Endothelial cell of umbilical vein (primary cell): ENCODE results near the gene HP1BP3. TPM values are rescaled to one million over a fixed set of nuclear protein-coding genes. Genes with fewer than 3 reads are reported as not detected.

Experiments
- BruUV-seq: library from RNA; stranded (reverse); fragments of 400-500 nt; replicated peaks from 2 replicates; lab custom pipeline; 2021; lab: Mats Ljungman, UMichigan
- CTCF ChIA-PET: fragments of 300-600, 350-600 bp; sonication (Branson Sonifier 250); formaldehyde crosslinking; loops from one replicate; lab custom pipeline; 2021; ENCODE audit warnings: antibody characterized with exemption, inconsistent platforms; lab: Charles Lee
- POLR2A ChIA-PET: fragments of 300-600, 350-600 bp; sonication (Branson Sonifier 250); formaldehyde crosslinking; loops from one replicate; lab custom pipeline; 2021; ENCODE audit warnings: antibody characterized with exemption, inconsistent platforms; lab: Charles Lee
- DNase-seq: peaks from one replicate; pipeline ENCODE4 v3.0.0-alpha.2; 2011; ENCODE audit warnings: low read depth, low spot score
- FAIRE-seq: peaks from 2 replicates; lab custom pipeline; 2011; peaks lifted over from hg19 to GRCh38; lab: Jason Lieb, UNC
- H2AFZ ChIP-seq: 2 replicates; pipeline ENCODE4 v1.6.0; 2012; ENCODE audit warnings: low read depth, low read length, control low read depth, inconsistent platforms
- H3K27ac ChIP-seq: 2 replicates; pipeline ENCODE4 v1.5.1; 2011; ENCODE audit warnings: low read depth, mild to moderate bottlenecking, control low read depth, low read length, moderate library complexity; ENCODE audit not compliant: insufficient read depth
- H3K27me3 ChIP-seq, 2 experiments: 2 replicates each; pipeline versions ENCODE4 v1.6.0 to v1.6.1; 2011; ENCODE audit warnings: low read length in 2 of 2, mixed read lengths in 1 of 2; ENCODE audit not compliant: control insufficient read depth in 2 of 2, insufficient read depth in 2 of 2
- H3K36me3 ChIP-seq, 2 experiments: 2 replicates in 1 of 2; 3 replicates in 1 of 2; pipeline ENCODE4 v1.5.1; 2011; ENCODE audit warnings: low read length in 2 of 2, mild to moderate bottlenecking in 1 of 2, moderate library complexity in 1 of 2; ENCODE audit not compliant: control insufficient read depth in 2 of 2, insufficient read depth in 2 of 2; ENCODE audit errors: extremely low read depth in 1 of 2
- H3K4me1 ChIP-seq: 3 replicates; pipeline ENCODE4 v1.5.1; 2011; ENCODE audit warnings: mild to moderate bottlenecking, low read length; ENCODE audit not compliant: control insufficient read depth, insufficient read depth; ENCODE audit errors: extremely low read depth
- H3K4me2 ChIP-seq: 2 replicates; pipeline ENCODE4 v1.6.1; 2011; ENCODE audit warnings: low read length, control low read depth, mixed read lengths; ENCODE audit not compliant: insufficient read depth
- H3K4me3 ChIP-seq, 3 experiments: fragments of 200-600 bp in 1 of 3; sonication (generic), shearing (Covaris generic) in 1 of 3; replicated peaks in 1 of 3; 2 replicates each; pipeline ENCODE4 v1.5.1; 2011 to 2016; ENCODE audit warnings: control low read depth in 3 of 3, low read length in 3 of 3, mild to moderate bottlenecking in 2 of 3, inconsistent platforms in 1 of 3, low read depth in 1 of 3, moderate library complexity in 1 of 3; ENCODE audit not compliant: insufficient read depth in 1 of 3
- H3K79me2 ChIP-seq: 2 replicates; pipeline ENCODE4 v1.6.0; 2012; ENCODE audit warnings: low read length, inconsistent platforms; ENCODE audit not compliant: control insufficient read depth, insufficient read depth
- H3K9ac ChIP-seq: replicated peaks from 2 replicates; pipeline ENCODE3; 2011; ENCODE audit warnings: low read length, control low read depth; ENCODE audit not compliant: insufficient read depth; ENCODE audit errors: extremely low read depth
- H3K9me1 ChIP-seq: replicated peaks from 3 replicates; pipeline ENCODE4 v1.6.0; 2011; ENCODE audit warnings: mild to moderate bottlenecking, low read length; ENCODE audit not compliant: control insufficient read depth, insufficient read depth; ENCODE audit errors: extremely low read depth
- H3K9me3 ChIP-seq: replicated peaks from 2 replicates; pipeline ENCODE4 v1.5.1; 2012; ENCODE audit warnings: low read length, inconsistent platforms; ENCODE audit not compliant: control insufficient read depth, insufficient read depth
- H4K20me1 ChIP-seq: replicated peaks from 2 replicates; pipeline ENCODE3; 2011; ENCODE audit warnings: mild to moderate bottlenecking, low read length; ENCODE audit not compliant: control insufficient read depth, insufficient read depth; ENCODE audit errors: extremely low read depth
- EZH2 ChIP-seq: IDR thresholded peaks from 2 replicates; pipeline ENCODE4 v1.6.1; 2012; ENCODE audit warnings: borderline replicate concordance, low read depth, mild to moderate bottlenecking, moderate library complexity, low read length, inconsistent platforms; ENCODE audit not compliant: severe bottlenecking
- FOS ChIP-seq: IDR thresholded peaks from 2 replicates; pipeline ENCODE4 v1.6.1; 2011; ENCODE audit warnings: mild to moderate bottlenecking, low read length, moderate library complexity, borderline replicate concordance; ENCODE audit not compliant: insufficient read depth
- GATA2 ChIP-seq: IDR thresholded peaks from 2 replicates; pipeline ENCODE4 v1.7.0; 2011; ENCODE audit warnings: low read depth, mild to moderate bottlenecking, moderate library complexity, mixed read lengths, low read length; ENCODE audit not compliant: insufficient read length, insufficient read depth
- JUN ChIP-seq: IDR thresholded peaks from 2 replicates; pipeline ENCODE4 v1.6.1; 2011; ENCODE audit warnings: borderline replicate concordance, low read depth; ENCODE audit not compliant: insufficient read length, insufficient read depth
- MYC ChIP-seq: IDR thresholded peaks from one replicate; pipeline ENCODE4 v1.6.1; 2011; ENCODE audit warnings: mild to moderate bottlenecking, low read depth, low read length
- POLR2A ChIP-seq: IDR thresholded peaks from 2 replicates; pipeline ENCODE4 v1.6.1; 2012; ENCODE audit warnings: low read depth, mild to moderate bottlenecking, control low read depth, low read length
- POLR2AphosphoS5 ChIP-seq: IDR thresholded peaks from 2 replicates; pipeline ENCODE4 v1.6.1; 2012; ENCODE audit warnings: low read depth, mild to moderate bottlenecking, control low read depth, low read length, moderate library complexity; ENCODE audit not compliant: insufficient read depth
- dilution Hi-C: fragments of 300-500 bp; cut with MboI; formaldehyde crosslinking; loops from one replicate; pipeline ENCODE4 v1.15.0; 2019; ENCODE audit warnings: low sequenced_read_pairs; ENCODE audit not compliant: extremely low pct_ligation_motif_present
- intact Hi-C: fragments of 100-400 bp; cut with micrococcal nuclease; formaldehyde crosslinking; loops from one replicate; pipeline ENCODE4 v1.10.0; 2022
- polyA plus RNA-seq, 4 experiments: library from polyadenylated mRNA; depleted of rRNA in 3 of 4; stranded (reverse) in 3 of 4; unstranded in 1 of 4; fragments of >200 nt; gene quantifications; 2 replicates each; pipeline versions ENCODE4 v1.2.1 to v1.2.3, GENCODE V29; 2011 to 2012; ENCODE audit warnings: missing spikeins in 1 of 4
- total RNA-seq: library from RNA; stranded (reverse); gene quantifications from 2 replicates; pipeline ENCODE4 v1.2.3, GENCODE V29; 2021
- TF ChIP-seq, protein P1 (sequence below): IDR thresholded peaks from 2 replicates; pipeline ENCODE4 v1.6.1; 2011; ENCODE audit not compliant: insufficient read depth, insufficient read length
- TF ChIP-seq, protein P2 (sequence below), 2 donors: IDR thresholded peaks; 1 replicate in 1 of 2; 2 replicates in 1 of 2; pipeline ENCODE4 v1.5.1; 2011; ENCODE audit warnings: low read length in 2 of 2, mild to moderate bottlenecking in 2 of 2, moderate library complexity in 2 of 2, control low read depth in 1 of 2, inconsistent platforms in 1 of 2, low read depth in 1 of 2; ENCODE audit not compliant: insufficient read depth in 1 of 2; ENCODE audit errors: extremely low read depth in 1 of 2

HP1BP3 gene
- total and polyA plus RNA-seq, 2 donors (not counting 3 experiments of a cell fraction or from before 2014, with no cell fraction given) = 87.2 to 231 TPM

DNA sequence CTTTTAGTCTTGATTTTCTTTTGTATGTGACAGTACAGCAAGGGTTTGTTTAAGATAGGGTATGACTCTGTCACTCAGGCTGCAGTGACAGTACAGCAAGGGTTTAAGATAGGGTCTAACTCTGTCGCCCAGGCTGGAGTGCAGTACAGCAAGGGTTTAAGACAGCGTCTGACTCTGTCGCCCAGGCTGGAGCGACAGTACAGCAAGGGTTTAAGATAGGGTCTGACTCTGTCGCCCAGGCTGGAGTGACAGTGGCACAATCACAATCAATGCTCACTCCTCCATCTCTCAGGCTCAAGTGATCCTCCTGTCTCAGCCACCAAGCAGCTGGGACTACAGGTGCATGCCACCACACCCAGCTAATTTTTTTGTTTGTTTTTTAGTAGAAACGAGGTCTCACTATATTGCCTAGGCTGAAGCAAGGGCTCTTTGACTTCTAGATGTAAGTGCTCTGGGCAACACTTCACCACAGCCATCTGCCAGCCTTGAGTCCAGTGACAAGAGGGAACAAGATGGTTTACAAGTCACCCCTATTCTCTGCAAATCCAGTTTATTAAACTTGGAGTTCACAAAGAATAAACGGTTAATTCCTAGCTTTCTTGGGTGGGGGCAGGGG lies 53.6 kb downstream of the HP1BP3 start:
- no peaks in the 10 kb centered on the region for H4K20me1 ChIP-seq
- peak overlapping the region; percentile 26 for H3K27ac ChIP-seq
- peaks cover 14% of the 10 kb centered on the region for H3K4me1 ChIP-seq
- H3K4me2 ChIP-seq = peak overlapping the region; percentile 76
- BruUV-seq = TSS peak; percentile 79
- DNase-seq = no peak
- intact Hi-C loops = loop anchor here (1.0 kb wide), 1 partner anchor 37 kb away; no protein-coding TSS in a partner anchor
- CTCF ChIA-PET = interaction anchor here (1.0 to 2.5 kb wide), 7 partner anchors 15 to 462 kb away, joined by 4 to 18 read pairs (median 6); partner anchors contain the start of gene KIF17
- no peaks in the 10 kb centered on the region for H3K9me1 ChIP-seq
- H3K27me3 ChIP-seq = peaks cover 7 to 16% of the 10 kb centered on the region in 2 experiments
- no peaks in the 10 kb centered on the region for H3K79me2 ChIP-seq
- no peak overlapping the region for H3K4me3 ChIP-seq
- no peaks in the 10 kb centered on the region for H3K9me3 ChIP-seq
- FAIRE-seq = no peak
- POLR2A ChIA-PET = interaction anchor here (1.1 kb wide), 1 partner anchor 53 kb away, joined by 4 read pairs; no protein-coding TSS in a partner anchor
- no peak for TF ChIP-seq MYC
- no peak for TF ChIP-seq FOS
- H2AFZ ChIP-seq = no peak overlapping the region
- peak overlapping the region; percentile 17 for H3K9ac ChIP-seq
- dilution Hi-C loops = no loop called here
- peaks cover 0 to 5% of the 10 kb centered on the region in 2 experiments for H3K36me3 ChIP-seq

DNA sequence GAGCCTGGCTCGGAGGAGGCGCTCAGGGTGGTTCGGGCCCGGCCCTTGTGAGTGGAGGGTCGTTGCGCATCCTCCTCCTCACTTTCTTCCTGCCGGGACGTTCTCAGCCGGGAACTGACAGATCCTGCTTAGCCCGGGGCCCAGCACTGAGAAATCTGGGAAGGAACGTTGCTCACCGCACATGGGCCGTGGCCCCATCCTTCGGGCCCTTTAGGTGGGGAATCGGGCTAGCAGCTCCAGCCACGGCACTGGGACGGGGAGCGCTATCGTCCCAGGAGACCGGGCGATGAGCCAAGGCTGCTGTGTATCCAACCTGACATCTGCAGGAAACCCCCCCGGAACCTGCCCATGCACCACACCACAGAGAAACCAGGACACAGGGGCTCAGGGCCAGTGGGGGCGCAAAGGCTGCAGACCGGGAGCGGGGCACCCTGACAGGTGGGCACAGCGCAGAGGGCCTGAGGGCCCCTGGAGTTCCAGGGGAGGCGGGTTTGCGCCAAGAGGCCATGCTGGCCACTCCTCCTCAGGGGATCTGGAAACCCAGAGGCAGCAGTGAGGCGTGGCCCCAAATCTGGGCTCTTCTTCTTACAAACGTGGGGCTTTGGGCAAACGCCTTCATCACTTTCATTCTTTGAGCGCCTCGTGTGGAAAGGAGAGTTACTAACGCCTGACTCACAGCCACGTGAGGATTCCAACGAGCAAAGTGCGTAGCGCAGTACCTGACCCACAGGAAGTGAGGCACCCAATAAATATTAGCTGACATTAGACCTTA lies 54.3 kb downstream of the HP1BP3 start, which contains the start of gene SH2D5:
Gene SH2D5, minus strand, starts transcription at position 116 of the 772 bp plus-strand sequence. CDS start 4,659 bp downstream, outside the sequence.
- Histone ChIP-seq H3K27ac (peak within 1 kb of the TSS; percentile 56), H3K4me2 (peak within 1 kb of the TSS; percentile 76), H3K9me3 (no peaks in the 10 kb centered on the region), H3K27me3 (peaks cover 7 to 16% of the 10 kb centered on the region in 2 experiments), H4K20me1 (no peaks in the 10 kb centered on the region), H3K4me3 (peak within 1 kb of the TSS; percentile 27 to 57 (median 42)), H3K9me1 (no peaks in the 10 kb centered on the region), H3K36me3 (peaks cover 0 to 2% of the 10 kb centered on the region in 2 experiments), H3K79me2 (no peaks in the 10 kb centered on the region), H3K4me1 (peaks cover 14% of the 10 kb centered on the region), H3K9ac (peak within 1 kb of the TSS; percentile 72), H2AFZ (peak within 1 kb of the TSS; percentile 22)
- peak; percentile 76 for TF ChIP-seq POLR2AphosphoS5
- TF ChIP-seq, protein P1, sequence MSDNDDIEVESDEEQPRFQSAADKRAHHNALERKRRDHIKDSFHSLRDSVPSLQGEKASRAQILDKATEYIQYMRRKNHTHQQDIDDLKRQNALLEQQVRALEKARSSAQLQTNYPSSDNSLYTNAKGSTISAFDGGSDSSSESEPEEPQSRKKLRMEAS = peak; percentile 88
- peak; percentile 81 for TF ChIP-seq MYC
- TF ChIP-seq EZH2 = no peak
- TF ChIP-seq FOS = peak; percentile 95
- TF ChIP-seq, protein P2, sequence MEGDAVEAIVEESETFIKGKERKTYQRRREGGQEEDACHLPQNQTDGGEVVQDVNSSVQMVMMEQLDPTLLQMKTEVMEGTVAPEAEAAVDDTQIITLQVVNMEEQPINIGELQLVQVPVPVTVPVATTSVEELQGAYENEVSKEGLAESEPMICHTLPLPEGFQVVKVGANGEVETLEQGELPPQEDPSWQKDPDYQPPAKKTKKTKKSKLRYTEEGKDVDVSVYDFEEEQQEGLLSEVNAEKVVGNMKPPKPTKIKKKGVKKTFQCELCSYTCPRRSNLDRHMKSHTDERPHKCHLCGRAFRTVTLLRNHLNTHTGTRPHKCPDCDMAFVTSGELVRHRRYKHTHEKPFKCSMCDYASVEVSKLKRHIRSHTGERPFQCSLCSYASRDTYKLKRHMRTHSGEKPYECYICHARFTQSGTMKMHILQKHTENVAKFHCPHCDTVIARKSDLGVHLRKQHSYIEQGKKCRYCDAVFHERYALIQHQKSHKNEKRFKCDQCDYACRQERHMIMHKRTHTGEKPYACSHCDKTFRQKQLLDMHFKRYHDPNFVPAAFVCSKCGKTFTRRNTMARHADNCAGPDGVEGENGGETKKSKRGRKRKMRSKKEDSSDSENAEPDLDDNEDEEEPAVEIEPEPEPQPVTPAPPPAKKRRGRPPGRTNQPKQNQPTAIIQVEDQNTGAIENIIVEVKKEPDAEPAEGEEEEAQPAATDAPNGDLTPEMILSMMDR (IDR thresholded peaks at IDR 0.05; ENCODE audit: extremely low read depth in 1 of 2, insufficient read depth in 1 of 2, low read depth in 1 of 2, low read length in 2 of 2) = peak; percentile 20 to 33
- no peak for TF ChIP-seq GATA2
- peak; percentile 83 for TF ChIP-seq JUN
- no peak for TF ChIP-seq POLR2A
- FAIRE-seq (peak; percentile 98), DNase-seq (peak; percentile 87)
- ChIA-PET CTCF (interaction anchor here (1.3 to 2.5 kb wide), 6 partner anchors 14 to 462 kb away, joined by 4 to 18 read pairs (median 6); partner anchors contain the start of gene KIF17), POLR2A (interaction anchor here (1.1 kb wide), 1 partner anchor 54 kb away, joined by 4 read pairs; no protein-coding TSS in a partner anchor)
- BruUV-seq = TSS peak; percentile 60
- intact Hi-C loops (loop anchor here (1.0 kb wide), 1 partner anchor 36 kb away; no protein-coding TSS in a partner anchor), dilution Hi-C loops (no loop called here)
